HG02759 (cell line): ENCODE data around the gene OR4X2.
"Not testable (repeated sequence)": the region's sequence is repeated elsewhere in the genome, so short reads cannot be mapped to it uniquely, and the experiment has no call there.

Experiments
- ATAC-seq: cut with Tn5 transposase; IDR thresholded peaks from one replicate; pipeline ENCODE4 v1.9.1; 2021; ENCODE audit warnings: mild to moderate bottlenecking, moderate library complexity; ENCODE audit not compliant: unreplicated experiment

Gene OR4X2

GRCh38 chr11:48244804-48245203 lies at the start of gene OR4X2:
Gene OR4X2, plus strand, starts transcription at chr11:48245104. Its CDS starts 0 bp downstream, at chr11:48245104.
- ATAC-seq: no peak

- ATAC-seq: no peak
Observed at GRCh38 chr11:48207881-48208280, 37.0 kb upstream of the OR4X2 start.

- no peak for ATAC-seq
Observed at GRCh38 chr11:48210052-48210451, 34.9 kb upstream of the OR4X2 start.

- no peak for ATAC-seq
Observed at GRCh38 chr11:48216510-48216909, 28.4 kb upstream of the OR4X2 start, which contains the start of gene OR4B1. Gene OR4B1, plus strand, starts transcription at chr11:48216810. Its CDS starts 0 bp downstream, at chr11:48216810.

- ATAC-seq: no peak
Observed at GRCh38 chr11:48228761-48229160, 16.1 kb upstream of the OR4X2 start.

- ATAC-seq: not testable (repeated sequence)
Observed at GRCh38 chr11:48230057-48230456, 14.8 kb upstream of the OR4X2 start.

- ATAC-seq: no peak
Observed at GRCh38 chr11:48237727-48238126, 7.2 kb upstream of the OR4X2 start.

- ATAC-seq: no peak
Observed at GRCh38 chr11:48242501-48242900, 2.4 kb upstream of the OR4X2 start.

GRCh38 chr11:48248902-48249301 lies 4.0 kb downstream of the OR4X2 start:
- ATAC-seq: no peak

GRCh38 chr11:48261600-48261999 lies 16.7 kb downstream of the OR4X2 start:
- no peak for ATAC-seq

GRCh38 chr11:48263423-48263911 lies 18.6 kb downstream of the OR4X2 start, which contains the start of gene OR4X1:
Gene OR4X1, plus strand, starts transcription at chr11:48263861. Its CDS starts 0 bp downstream, at chr11:48263861.
- ATAC-seq: no peak

GRCh38 chr11:48270621-48271020 lies 25.7 kb downstream of the OR4X2 start:
- ATAC-seq: no peak

GRCh38 chr11:48272606-48273005 lies 27.7 kb downstream of the OR4X2 start:
- ATAC-seq: no peak
